Right lobe of liver (tissue), 6 donors: Measurements from ENCODE around the gene LRBA. TPM values are rescaled to one million over a fixed set of nuclear protein-coding genes. Genes with fewer than 3 reads are reported as not detected.
A peak's percentile ranks its signal among the peaks of the same experiment; 100 is the strongest.
"Not testable (repeated sequence)": the region's sequence is repeated elsewhere in the genome, so short reads cannot be mapped to it uniquely, and the experiment has no call there.

Experiments
- ATAC-seq, 4 donors: fragments of 200-7000 bp; cut with Tn5 transposase; one replicate each; pipeline ENCODE4 v1.9.1; 2020; ENCODE audit warnings: mild to moderate bottlenecking in 4 of 4, moderate library complexity in 4 of 4
- DNase-seq, 3 donors: peaks; one replicate each; pipeline ENCODE4 v3.0.0-alpha.2; 2020
- H3K27ac ChIP-seq, 3 donors: fragments of 200-600 bp; one replicate each; pipeline ENCODE4 v1.8.0; 2022
- H3K27me3 ChIP-seq, 2 donors: fragments of 200-600 bp; one replicate each; pipeline ENCODE4 v1.8.0; 2022
- H3K36me3 ChIP-seq, 4 donors: fragments of 200-600 bp; sonication (generic) in 1 of 4; one replicate each; pipeline versions ENCODE4 v1.5.1 to v1.8.0; 2017 to 2022; ENCODE audit warnings: control low read depth in 1 of 4
- H3K4me1 ChIP-seq, 4 donors: fragments of 200-600 bp; sonication (generic) in 1 of 4; one replicate each; pipeline versions ENCODE4 v1.5.1 to v1.8.0; 2017 to 2022; ENCODE audit warnings: control low read depth in 1 of 4
- H3K4me3 ChIP-seq, 3 donors: fragments of 200-600 bp; one replicate each; pipeline ENCODE4 v1.8.0; 2022
- H3K9me3 ChIP-seq, 4 donors: fragments of 200-600 bp; sonication (generic) in 1 of 4; one replicate each; pipeline versions ENCODE4 v1.5.1 to v1.8.0; 2017 to 2022; ENCODE audit warnings: control low read depth in 1 of 4
- CTCF ChIP-seq, 4 donors: fragments of 200-600 bp in 3 of 4; fragments of 450-650 bp in 1 of 4; IDR thresholded peaks; one replicate each; pipeline versions ENCODE4 v1.5.1 to v1.8.0; 2016 to 2022; ENCODE audit warnings: antibody characterized with exemption in 4 of 4, mild to moderate bottlenecking in 2 of 4
- POLR2A ChIP-seq: fragments of 450-650 bp; IDR thresholded peaks from one replicate; pipeline ENCODE4 v1.6.1; 2017; ENCODE audit warnings: antibody characterized with exemption, mild to moderate bottlenecking
- WGBS: methylation state at CpG from one replicate; pipeline ENCODE4 v1.1.6; 2018; ENCODE audit warnings: low coverage, low lambda C conversion rate; ENCODE audit not compliant: insufficient coverage; ENCODE audit errors: missing lambda C conversion rate; 5-methylcytosine and 5-hydroxymethylcytosine counted together
- intact Hi-C, 2 donors: fragments of 100-400 bp; cut with DNase I; formaldehyde crosslinking; loops; one replicate each; pipeline versions ENCODE4 v1.11.2 to v1.14.1; 2022
- total RNA-seq, 6 experiments: library from RNA; depleted of rRNA in 2 of 6; stranded (reverse); fragments of >200 nt in 2 of 6; fragmentation: NEBNext Ultra II Directional in 3 of 6; extraction: Animal tissue kit (Norgen Biotek cat#: 25700) in 3 of 6; gene quantifications; one replicate each; pipeline versions ENCODE4 v1.1.0 to v1.2.4, GENCODE V29; 2016 to 2023
- donor health status: DM: no; HTN: yes; CAD: no.
- donor health status: DM: no; HTN: no; CAD: no.
- donor health status: DM: no; HTN: no; CAD: no.
- donor health status: DM: no; HTN: yes; CAD: no.
- donor health status: DM: no; HTN: yes; CAD: no.

LRBA gene
- total RNA-seq, 6 experiments from 2014 or later = 18.9 to 48.1 (median 24.5) TPM

GRCh38 chr4:150970685-150971151 lies 44.4 kb downstream of the LRBA start:
- no peak overlapping the region for H3K27ac ChIP-seq

GRCh38 chr4:150964754-150965153 lies 50.3 kb downstream of the LRBA start:
- Histone ChIP-seq H3K36me3 (no peaks in the 10 kb centered on the region), H3K4me1 (peaks cover 0 to 5% (median 0%) of the 10 kb centered on the region in 4 donors), H3K4me3 (no peak overlapping the region), H3K27ac (no peak overlapping the region), H3K27me3 (no peaks in the 10 kb centered on the region), H3K9me3 (no peaks in the 10 kb centered on the region)
- DNase-seq = no peak
- intact Hi-C loops = no loop called here
- no peak for TF ChIP-seq POLR2A
- no peak for TF ChIP-seq CTCF (IDR thresholded peaks at IDR 0.05)
- ATAC-seq = no peak

More at GRCh38 chr4:150970685-150971151, 44.4 kb downstream of the LRBA start:
- peaks cover 0 to 9% (median 4%) of the 10 kb centered on the region in 4 donors for H3K4me1 ChIP-seq
- 84% methylated on average over 2 of the region's 2 CpGs for WGBS
- H3K4me3 ChIP-seq = no peak overlapping the region
- DNase-seq (no peak), ATAC-seq (no peak)
- H3K36me3 ChIP-seq = no peaks in the 10 kb centered on the region
- intact Hi-C loops = no loop called here
- no peaks in the 10 kb centered on the region for H3K27me3 ChIP-seq
- TF ChIP-seq CTCF (IDR thresholded peaks at IDR 0.05) = no peak
- TF ChIP-seq POLR2A = no peak
- H3K9me3 ChIP-seq = no peaks in the 10 kb centered on the region

- DNase-seq, ATAC-seq, H3K4me1 ChIP-seq, intact Hi-C loops, H3K4me3 ChIP-seq, H3K27me3 ChIP-seq, H3K27ac ChIP-seq, H3K36me3 ChIP-seq, H3K9me3 ChIP-seq: not testable (repeated sequence)
- no CpG with 5 or more reads among the region's 47 CpGs for whole genome bisulfite sequencing
These were observed 51.3 kb downstream of the LRBA start for GRCh38 chr4:150963602-150964345.

- peak in 2 of 4 donors; percentile 34 to 63 for ATAC-seq
- H3K27me3 ChIP-seq = no peaks in the 10 kb centered on the region
- H3K9me3 ChIP-seq = no peaks in the 10 kb centered on the region
- no peak overlapping the region for H3K4me3 ChIP-seq
- H3K36me3 ChIP-seq = no peaks in the 10 kb centered on the region
- WGBS = 77% methylated on average over 1 of the region's 1 CpG
- DNase-seq = no peak
- TF ChIP-seq POLR2A = no peak
- TF ChIP-seq CTCF (IDR thresholded peaks at IDR 0.05) = no peak
- intact Hi-C loops = no loop called here
- no peak overlapping the region for H3K27ac ChIP-seq
- H3K4me1 ChIP-seq = peaks cover 0 to 5% (median 0%) of the 10 kb centered on the region in 4 donors
These were observed 52.8 kb downstream of the LRBA start for GRCh38 chr4:150962245-150962644.

GRCh38 chr4:150961566-150961965 lies 53.5 kb downstream of the LRBA start:
- Histone ChIP-seq H3K27ac (no peak overlapping the region), H3K36me3 (no peaks in the 10 kb centered on the region), H3K9me3 (no peaks in the 10 kb centered on the region), H3K27me3 (no peaks in the 10 kb centered on the region), H3K4me1 (peaks cover 0 to 5% (median 0%) of the 10 kb centered on the region in 4 donors), H3K4me3 (no peak overlapping the region)
- DNase-seq = no peak
- 69% methylated on average over 1 of the region's 1 CpG for WGBS
- no peak for TF ChIP-seq POLR2A
- TF ChIP-seq CTCF (IDR thresholded peaks at IDR 0.05) = no peak
- ATAC-seq = no peak
- intact Hi-C loops = no loop called here
